Fibroblast of the aortic adventitia (primary cell): ENCODE results near the gene PDK4. TPM values are rescaled to one million over a fixed set of nuclear protein-coding genes. Genes with fewer than 3 reads are reported as not detected.
"Not testable (repeated sequence)": the region's sequence is repeated elsewhere in the genome, so short reads cannot be mapped to it uniquely, and the experiment has no call there.

Experiments used
- DNase-seq: peaks from one replicate; pipeline ENCODE4 v3.0.0-alpha.2; 2010; ENCODE audit warnings: low read depth
- H3K4me3 ChIP-seq: 2 replicates; pipeline ENCODE4 v1.5.1; 2011; ENCODE audit warnings: low read depth, mild to moderate bottlenecking, control low read depth, low read length, moderate library complexity
- total RNA-seq: library from RNA; depleted of rRNA; stranded (reverse); fragments of >200 nt; gene quantifications from 2 replicates; pipeline ENCODE4 v1.2.3, GENCODE V29; 2012; ENCODE audit warnings: low replicate concordance
- TF ChIP-seq, protein P1 (sequence below): IDR thresholded peaks from 2 replicates; pipeline ENCODE4 v1.5.1; 2011; ENCODE audit warnings: mild to moderate bottlenecking, low read length, control low read depth, inconsistent platforms; ENCODE audit not compliant: insufficient read depth

Gene PDK4
- total RNA-seq, 1 donor, result 0.72 TPM

DNA sequence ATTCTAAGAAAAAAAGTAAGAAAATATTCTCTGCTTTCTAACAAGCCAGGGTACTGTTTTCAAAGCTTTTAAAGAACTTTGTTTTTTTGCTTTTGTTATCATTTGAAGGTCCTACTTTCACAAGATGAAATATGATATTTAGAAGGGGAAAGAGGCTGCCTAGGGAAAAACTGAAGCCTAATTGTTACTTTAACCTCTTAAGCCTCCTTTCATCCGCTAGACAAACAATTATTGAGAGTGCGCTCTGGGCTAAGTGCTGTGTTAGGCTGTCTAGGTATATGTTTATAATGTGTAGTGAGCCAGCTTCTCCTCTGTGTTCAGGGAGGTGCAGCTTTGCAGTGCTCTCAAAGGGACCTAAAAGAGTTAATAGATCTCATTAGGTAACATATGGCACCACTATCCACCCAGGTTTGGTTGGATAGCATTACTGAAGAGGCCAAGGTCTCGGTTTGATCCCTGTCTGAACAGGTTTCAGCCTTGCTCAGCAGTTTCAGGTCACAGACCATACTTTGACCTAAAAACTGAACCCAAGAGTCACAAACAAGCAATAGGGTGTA lies 17.9 kb downstream of the PDK4 start:
- no peak for DNase-seq
- TF ChIP-seq, protein P1, sequence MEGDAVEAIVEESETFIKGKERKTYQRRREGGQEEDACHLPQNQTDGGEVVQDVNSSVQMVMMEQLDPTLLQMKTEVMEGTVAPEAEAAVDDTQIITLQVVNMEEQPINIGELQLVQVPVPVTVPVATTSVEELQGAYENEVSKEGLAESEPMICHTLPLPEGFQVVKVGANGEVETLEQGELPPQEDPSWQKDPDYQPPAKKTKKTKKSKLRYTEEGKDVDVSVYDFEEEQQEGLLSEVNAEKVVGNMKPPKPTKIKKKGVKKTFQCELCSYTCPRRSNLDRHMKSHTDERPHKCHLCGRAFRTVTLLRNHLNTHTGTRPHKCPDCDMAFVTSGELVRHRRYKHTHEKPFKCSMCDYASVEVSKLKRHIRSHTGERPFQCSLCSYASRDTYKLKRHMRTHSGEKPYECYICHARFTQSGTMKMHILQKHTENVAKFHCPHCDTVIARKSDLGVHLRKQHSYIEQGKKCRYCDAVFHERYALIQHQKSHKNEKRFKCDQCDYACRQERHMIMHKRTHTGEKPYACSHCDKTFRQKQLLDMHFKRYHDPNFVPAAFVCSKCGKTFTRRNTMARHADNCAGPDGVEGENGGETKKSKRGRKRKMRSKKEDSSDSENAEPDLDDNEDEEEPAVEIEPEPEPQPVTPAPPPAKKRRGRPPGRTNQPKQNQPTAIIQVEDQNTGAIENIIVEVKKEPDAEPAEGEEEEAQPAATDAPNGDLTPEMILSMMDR, result no peak
- no peak overlapping the region for H3K4me3 ChIP-seq

DNA sequence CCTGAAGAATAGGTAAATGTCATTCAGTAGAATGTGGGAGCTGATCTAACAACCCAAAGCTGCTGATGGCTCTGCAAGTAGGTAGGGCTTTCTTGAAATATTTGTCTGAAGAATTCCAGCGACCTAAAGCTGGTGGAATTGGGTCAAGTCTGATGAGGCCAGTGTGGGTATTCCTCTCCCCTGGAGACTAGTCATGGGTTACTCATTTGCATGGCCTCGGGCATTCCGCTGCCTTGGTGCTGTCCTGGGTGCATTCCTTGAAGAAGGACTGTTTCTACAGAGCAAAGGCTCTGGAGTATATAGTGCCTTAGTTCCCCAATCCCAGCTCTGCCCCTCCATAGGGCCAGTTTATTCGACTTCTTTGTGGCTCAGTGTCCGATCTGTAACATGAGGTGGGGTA lies 19.2 kb downstream of the PDK4 start:
- H3K4me3 ChIP-seq, result no peak overlapping the region
- no peak for DNase-seq
- TF ChIP-seq, protein P1, result no peak

DNA sequence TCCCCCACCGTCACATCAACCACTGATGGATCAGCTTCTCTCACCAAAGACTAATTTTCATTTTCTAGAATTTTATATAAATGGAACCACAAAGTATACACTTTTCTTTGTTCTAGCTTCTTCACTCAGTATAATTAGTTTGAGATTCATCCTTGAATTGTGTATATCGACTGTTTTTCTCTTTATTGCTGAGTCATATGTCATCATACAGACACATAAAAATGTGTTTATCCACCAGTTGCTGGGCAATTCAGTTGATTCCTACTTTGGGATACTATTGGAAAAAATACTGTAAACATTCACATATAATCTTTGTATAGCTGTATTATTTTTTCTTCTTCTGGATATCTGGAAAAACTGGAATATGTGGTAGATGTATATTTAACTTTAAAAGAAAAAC lies 26.6 kb downstream of the PDK4 start:
- DNase-seq, result no peak
- TF ChIP-seq, protein P1, result no peak
- H3K4me3 ChIP-seq, result no peak overlapping the region

DNA sequence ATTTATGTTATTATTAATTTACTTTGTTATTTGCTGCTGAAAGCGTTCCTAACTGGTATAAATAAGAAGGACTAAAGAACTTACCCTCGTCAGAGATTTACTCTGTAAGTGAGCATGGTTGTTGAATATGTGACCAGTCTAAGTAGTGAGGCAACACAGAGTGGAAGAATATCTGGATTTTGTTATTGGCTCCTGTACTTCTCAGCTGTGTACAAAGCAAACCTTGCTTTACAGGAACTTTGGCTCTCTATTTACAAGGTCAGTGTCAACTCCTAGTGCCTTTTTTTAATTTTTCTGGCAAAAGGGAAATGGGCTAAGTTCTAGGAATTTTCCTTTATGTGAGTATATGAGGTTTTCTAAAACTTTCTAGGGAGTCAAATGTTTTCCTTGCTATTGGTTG lies 35.6 kb downstream of the PDK4 start:
- H3K4me3 ChIP-seq, result no peak overlapping the region
- TF ChIP-seq, protein P1, result no peak
- no peak for DNase-seq

DNA sequence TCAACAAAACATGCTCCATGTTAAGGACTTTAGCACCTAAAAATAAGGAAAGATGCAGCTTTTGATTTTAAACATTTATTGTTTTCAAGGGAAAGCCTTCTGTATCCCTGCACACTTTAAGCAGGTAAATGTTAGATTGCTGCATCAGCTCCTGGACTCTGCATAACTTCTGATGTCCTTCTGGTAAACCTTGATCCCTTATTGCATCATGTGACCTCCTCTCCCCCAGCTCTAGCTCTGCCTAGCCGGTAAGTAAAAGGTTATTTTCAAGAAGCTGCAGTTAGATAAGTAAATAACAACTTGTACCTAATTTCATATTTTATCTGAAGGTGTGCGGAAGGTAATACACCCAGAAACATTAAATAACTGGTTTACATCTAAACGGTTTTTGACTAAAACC lies 37.5 kb downstream of the PDK4 start:
- DNase-seq, result no peak
- TF ChIP-seq, protein P1, result no peak
- H3K4me3 ChIP-seq, result no peak overlapping the region

DNA sequence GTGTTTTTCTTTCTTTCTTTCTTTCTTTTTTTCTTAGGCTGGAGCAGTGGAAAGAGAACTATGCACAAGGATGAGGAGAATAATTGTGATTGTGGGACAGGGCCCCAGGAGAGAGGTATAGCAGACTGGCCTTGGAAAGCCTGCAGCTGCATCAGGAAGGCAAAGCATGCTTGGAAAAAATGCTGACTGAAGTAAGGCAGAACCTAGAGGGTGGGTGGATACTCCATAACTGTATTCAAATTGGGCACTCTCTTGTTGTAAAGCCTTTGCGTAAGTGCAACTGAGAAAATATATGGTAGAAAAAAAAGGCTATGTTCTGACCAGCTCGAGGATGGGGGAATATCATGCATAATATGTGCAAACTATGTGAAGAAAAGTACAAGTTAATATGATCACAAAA lies 39.5 kb downstream of the PDK4 start:
- no peak overlapping the region for H3K4me3 ChIP-seq
- TF ChIP-seq, protein P1, result no peak
- no peak for DNase-seq

DNA sequence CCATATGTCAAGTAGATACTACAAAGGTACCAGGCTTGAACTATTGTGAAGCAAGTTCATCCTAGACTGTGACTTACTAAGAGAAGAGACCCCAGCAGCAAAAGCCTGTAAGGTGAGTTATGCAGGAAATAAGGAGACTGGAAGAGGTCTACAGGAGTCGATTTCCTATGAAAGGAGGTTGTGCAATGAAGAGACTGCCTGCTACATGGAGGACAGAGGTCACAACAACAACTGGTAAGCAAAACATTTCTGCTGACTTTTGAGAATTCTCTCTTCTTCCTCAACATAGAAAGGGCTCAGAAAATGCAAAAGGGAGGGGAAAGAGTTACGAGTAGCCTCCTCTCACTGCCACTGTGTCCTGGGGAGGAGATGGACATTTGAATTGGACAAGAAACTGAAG lies 42.4 kb downstream of the PDK4 start:
- TF ChIP-seq, protein P1, result no peak
- no peak for DNase-seq
- H3K4me3 ChIP-seq, result no peak overlapping the region

DNA sequence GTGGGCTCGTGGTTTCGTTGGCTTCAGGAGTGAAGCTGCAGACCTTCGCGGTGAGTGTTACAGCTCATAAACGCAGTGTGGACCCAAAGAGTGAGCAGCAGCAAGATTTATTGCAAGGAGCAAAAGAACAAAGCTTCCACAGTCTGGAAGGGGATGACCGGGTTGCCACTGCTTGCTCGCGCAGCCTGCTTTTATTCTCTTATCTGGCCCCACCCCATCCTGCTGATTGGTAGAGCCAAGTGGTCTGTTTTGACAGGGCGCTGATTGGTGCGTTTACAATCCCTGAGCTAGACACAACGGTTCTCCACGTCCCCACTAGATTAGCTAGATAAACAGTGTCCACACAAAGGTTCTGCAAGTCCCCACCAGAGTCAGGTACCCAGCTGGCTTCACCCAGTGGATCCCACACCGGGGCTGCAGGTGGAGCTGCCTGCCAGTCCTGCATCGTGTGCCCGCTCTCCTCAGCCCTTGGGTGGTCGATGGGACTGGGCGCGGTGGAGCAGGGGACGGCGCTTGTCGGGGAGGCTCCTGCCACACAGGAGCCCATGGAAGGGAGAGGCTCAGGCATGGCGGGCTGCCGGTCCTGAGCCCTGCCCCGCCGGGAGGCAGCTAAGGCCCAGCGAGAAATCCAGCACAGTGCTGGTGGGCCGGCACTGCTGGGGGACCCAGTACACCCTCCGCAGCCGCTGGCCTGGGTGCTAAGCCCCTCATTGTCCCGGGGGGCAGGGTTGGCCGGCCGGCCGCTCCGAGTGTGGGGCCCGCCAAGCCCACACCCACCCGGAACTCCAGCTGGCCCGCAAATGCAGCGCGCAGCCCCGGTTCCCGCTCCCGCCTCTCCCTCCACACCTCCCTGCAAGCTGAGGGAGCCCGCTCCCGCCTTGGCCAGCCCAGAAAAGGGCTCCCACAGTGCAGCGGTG lies 44.0 kb downstream of the PDK4 start:
- H3K4me3 ChIP-seq, DNase-seq: not testable (repeated sequence)
